Germinal center (tissue), 1 donor: Measurements from ENCODE around the gene SYTL3.
"Not testable (repeated sequence)": the region's sequence is repeated elsewhere in the genome, so short reads cannot be mapped to it uniquely, and the experiment has no call there.

Source experiments
- DNase-seq: peaks from one replicate; pipeline ENCODE4 v3.0.0; 2012; ENCODE audit warnings: mixed read lengths, low spot score

The SYTL3 gene

DNA sequence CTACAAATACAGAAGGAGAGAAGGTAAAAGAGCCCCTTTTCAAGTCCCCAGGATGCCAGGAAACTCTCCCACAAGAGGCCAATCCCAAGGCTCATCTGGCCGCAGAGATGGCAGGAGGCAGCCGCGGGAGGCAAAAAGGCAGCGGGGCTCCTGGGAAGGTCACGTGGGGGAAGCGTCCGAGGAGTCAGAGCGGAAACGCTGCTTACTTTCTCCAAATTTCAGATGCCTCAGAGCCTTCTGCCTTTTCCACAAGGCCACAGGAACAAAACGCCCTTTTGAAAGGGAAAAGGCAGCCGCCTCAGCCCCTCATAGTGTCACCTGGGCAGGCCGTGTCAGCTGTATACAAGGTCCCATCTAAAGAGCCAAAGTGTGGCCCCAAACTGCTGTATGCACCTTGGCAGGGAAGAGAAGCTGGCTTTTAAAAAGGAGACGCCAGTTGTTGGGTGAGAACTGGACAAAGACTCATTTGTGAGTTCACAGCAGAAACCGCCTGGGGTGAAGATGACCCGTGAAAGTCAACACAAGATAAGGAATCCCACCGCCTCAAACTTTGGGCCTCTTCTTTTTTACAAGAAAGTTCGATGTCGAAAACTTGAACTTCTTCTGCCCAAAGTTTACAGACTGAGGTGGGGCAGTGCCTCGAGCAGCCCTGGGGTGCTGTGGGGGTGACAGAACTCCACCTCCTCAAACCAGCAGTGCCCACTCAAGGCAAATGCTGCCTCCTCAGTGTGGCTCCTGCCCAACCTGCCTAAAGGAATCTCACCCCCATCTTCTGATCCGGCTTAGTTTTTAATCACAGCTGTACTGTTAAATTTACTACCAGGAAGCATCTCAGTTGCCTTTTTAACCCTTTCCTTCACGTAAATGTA, 124.0 kb downstream of the SYTL3 start:
- no peak for DNase-seq

DNA sequence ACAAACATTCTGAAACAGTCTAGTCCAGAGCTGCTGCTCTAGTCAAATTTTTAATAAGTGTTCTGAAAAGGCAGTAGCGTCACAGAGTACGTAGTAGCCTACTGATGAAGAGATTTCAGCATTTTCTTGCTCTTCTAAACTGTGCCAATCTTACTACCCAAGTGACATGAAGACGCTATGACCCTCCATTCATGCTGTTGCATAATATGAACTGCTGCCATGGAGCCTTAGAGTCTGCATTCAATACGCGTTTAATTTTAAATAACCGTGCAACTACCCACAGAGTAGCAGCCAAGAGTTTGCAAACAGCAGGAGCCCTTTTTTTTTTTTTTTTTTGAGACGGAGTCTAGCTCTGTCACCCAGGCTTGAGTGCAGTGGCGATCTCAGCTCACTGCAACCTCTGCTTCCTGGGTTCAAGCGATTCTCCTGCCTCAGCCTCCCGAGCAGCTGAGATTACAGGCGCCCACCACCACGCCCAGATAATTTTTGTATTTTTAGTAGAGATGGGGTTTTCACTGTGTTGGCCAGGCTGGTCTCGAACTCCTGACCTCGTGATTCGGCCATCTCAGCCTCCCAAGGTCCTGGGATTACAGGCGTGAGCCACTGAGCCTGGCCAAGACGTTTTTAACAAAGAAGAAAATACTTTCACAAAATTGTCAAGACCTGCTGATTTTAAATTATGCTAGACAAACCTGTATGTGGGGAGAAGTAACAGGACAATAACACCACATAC, 125.0 kb downstream of the SYTL3 start:
- DNase-seq: no peak

DNA sequence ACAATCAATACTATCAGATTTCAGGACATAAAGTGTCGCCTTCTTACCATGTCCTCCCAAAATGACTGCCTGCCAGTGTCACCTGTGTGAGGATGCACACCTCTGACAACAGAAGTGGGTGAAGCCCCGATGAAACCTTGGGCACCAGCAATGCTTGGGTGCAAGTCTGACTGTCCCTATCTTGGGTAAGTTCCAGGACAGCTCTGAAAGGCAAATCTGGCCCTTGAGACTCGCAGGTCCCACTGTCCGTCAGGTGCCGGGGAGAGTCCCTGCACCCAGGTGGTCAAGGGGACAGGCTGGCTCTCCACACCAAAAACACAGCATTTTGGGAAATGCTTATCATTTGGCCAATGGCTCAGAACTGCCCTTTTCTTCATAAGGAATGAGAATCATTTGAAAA, 126.0 kb downstream of the SYTL3 start:
- no peak for DNase-seq

DNA sequence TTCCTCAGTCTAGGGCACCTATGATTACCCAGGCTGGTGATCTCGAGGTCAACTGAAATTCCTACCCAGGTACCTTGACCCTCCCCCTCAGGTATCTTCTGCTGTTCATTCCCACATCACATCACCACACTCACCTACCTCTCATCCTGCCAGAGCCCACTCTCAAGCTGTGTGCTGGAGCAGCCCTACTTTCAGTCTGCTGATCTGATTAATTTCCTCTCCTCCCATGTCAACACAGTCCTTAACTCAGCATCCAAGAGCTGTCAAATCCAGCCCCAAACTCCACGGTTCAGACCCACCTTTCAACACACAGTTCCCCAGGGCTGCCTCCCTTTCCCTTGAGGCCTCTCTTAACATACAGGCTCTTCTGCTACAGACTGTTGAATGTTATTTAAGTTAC, 126.9 kb downstream of the SYTL3 start:
- no peak for DNase-seq

DNA sequence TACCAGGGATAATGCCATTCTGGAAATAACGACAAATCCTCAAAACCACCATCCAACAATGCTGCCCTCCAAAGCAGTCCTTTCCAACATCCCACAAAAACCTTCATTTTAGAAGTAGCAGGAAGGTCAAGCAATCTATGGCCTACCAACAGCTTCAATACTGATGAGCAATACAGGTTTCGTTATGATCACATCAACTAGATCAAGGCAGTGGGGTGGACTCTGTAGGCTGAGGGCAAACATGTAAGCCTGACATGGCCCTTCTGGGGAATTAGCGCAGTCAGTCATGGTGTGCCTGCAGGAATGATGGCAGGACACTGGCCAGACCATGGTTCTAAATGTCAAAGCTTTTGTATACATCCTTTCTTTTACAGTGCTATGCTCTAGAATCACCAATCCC, 127.7 kb downstream of the SYTL3 start:
- DNase-seq: no peak

DNA sequence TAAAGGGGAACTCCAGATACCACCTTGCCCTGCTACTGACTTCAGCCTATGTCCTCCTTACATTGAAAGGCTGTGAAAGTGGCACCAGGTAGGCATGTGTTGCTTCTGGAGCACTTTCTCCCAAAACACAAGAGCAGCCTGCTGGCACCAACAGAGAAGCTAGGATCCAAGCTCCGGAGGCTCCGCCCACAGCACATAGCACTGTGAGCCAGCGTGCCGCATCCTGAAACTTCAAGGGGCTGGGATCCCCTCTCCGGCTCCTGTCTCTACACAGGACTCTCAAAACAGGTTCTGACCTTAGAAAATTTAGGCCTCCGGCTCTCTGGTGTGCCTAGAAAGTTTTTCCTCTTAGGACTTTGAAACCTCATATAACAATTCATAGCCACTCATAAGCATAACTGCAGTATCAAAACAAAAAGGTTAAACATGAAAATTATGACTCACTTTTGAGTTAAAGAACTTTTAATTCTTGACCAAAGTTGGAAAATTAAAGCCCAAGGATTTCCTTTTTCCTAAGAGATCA, 128.2 kb downstream of the SYTL3 start:
- no peak for DNase-seq

DNA sequence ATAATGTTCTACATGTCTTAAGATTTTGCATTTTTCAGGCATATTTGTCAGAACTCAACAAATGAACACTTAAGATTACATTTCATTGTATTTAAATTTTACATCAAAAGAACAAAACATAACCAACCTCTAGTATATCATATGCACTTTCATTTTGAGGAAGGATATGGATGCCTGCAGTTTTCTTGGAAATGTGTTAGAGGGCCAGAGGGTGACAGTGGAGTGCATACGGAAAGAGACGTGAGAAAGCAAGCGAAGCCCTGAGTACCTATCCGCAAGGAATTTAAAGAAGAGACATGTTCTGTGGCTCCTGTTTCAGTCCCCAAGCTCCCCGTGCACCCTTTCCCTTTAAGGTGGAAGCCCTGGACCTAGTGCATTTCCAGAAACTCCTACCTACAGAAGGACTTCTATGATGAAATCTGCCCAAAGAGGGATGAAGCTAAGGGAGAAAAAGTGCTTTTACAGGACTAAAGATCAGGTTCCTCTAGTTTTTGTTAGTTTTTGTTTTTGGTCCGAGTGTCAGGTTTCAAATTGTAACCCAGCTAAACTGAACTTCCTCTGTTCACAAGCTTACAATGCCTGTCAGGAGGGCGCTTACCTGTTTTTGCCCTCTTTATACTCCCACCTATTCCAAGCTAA, 130.5 kb downstream of the SYTL3 start:
- no peak for DNase-seq

DNA sequence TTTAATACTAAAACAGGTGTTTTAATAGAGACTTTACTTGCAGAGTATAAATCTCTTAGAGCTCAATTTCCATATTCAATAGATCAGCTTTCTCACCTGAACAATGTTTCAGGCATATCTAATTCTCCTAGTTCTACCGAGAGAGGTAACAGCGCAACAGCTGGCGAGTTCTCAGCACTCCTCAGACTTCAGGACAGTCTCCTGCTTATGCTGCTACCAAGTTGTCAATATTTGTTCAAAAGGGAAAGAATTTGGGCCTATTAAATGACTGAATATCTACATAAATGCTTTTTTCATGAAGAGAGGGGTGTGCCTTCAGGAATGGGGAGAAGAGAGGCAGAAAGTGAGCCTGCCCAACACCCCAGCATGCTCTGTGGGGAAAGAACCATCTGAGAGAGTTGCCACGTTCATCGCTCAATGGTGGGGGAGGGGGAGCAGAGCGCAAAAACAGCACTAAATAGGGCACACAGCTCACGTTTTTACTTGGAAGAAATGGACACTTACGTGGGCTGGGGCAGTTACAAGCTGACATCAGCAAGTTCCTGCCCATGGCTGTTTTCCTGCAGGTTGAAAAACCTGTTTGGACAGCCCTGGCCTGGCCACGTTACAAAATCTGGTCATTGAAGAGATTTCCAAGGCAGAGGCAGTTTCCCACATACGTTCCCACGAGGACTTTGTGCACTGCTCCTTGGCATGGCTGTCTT, 131.3 kb downstream of the SYTL3 start:
- DNase-seq: no peak

DNA sequence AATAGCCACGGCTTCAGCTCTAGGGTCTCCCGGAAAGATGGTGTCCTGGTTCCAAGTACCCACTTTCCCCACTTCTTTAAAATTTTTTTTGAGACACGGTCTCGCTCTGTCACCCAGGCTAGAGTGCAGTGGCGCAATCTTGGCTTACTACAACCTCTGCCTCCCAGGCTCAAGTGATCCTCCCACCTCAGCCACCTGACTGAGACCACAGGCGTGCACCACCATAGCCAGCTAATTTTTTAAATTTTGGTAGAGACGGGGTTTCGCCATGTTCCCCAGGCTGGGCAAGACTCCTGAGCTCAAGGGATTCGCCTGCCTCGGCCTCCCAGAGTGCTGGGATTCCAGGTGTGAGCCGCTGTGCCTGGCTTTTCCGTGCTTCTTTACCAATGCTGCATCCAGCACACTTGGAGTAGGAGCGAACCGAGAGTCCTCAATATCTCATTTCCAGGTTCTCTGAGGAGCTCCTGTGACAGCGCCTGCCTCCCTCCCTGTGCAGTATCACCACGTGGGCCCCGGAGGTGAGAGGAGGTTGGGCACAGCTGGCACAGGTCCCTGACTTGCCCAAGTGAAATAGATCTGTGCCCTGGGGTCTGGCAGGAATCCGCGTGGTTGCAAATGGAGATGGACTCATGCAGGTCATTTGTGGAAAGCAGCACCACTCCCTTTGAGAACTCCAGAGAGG, 132.0 kb downstream of the SYTL3 start:
- DNase-seq: no peak

DNA sequence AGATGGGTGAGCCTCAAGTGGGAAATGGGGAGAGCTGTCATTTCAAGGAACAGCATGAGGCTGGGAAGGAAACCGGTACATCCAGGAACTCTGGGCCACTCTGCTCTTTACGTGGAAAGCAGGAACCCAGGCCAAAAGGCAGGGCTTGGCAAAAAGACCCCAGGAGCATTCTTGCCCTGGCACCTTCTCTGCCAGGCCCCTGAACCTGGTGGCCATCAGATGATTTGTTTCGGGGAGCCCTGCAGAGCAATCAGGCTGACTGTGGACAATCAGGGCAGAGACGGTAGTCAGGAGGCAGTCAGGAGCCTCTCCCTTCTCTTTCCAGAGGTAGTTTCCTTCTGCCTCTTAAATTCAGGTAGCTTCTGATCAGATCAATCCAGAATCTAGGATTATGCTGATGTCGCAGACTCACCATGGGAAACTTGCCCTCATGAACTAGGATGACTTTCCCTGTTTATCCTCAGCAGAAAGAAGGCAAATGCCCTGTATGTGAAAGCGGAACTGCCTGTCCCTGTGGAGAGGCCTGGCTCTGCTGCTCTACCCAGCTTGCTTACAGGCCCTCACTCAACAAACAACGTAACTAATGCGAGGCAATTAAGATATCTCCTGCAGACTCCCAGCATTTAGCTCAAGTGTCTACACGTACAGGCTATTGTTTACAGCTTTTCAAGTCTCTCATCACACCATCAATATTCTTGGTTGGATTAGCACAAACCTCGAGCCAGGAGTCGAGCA, 132.7 kb downstream of the SYTL3 start:
- DNase-seq: no peak

DNA sequence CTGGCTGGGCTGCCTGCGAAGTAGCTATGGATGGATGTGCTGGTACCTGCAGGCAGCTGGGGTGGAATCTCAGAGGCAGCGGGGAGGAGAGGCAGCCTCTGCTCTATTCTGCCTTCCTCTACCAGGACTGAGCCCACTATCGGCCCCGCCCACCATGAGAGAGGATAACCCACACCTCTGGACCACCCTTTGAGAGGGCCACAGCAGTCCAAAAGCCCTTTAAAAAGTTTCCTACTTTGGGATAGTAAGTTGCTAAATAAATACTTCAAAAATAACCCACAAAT, 133.3 kb downstream of the SYTL3 start:
- no peak for DNase-seq

DNA sequence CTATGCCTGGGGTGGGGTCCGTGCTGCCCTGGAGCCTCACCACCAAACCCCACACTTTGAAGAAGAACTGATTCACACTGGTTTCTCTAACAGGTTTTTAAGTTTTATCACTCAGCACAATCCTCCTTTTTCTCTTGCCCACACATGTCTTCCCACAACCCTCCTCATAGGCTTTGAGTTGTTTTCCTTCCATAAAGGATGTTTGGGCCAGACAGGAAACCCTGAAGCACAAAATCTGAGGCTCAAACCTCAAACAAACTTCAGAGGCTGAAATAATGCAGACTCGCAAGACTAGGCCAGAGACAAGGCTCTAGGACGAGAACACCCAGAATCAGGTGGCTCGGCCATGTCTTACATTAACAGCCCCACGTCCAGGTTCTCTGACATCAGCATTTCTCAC, 134.0 kb downstream of the SYTL3 start:
- DNase-seq: no peak

DNA sequence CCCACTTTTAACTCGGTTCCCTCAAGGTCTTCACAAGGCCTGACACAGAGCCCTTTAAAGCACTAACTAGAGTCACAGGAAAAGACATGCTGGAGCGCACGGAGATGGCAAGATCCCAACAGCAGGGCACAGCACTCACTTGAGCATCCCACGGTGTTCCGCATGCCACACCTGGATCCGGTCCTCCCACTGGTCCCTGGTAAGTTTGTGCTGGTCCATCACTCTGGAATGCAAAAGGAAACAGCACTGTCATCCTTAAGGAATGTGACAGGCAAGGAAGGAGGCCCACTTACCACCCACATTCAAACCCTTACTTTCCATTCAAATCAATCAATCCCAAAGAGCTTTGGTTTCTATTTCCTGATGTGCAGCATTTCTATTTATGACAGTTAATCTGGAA, 134.7 kb downstream of the SYTL3 start:
- DNase-seq: no peak

DNA sequence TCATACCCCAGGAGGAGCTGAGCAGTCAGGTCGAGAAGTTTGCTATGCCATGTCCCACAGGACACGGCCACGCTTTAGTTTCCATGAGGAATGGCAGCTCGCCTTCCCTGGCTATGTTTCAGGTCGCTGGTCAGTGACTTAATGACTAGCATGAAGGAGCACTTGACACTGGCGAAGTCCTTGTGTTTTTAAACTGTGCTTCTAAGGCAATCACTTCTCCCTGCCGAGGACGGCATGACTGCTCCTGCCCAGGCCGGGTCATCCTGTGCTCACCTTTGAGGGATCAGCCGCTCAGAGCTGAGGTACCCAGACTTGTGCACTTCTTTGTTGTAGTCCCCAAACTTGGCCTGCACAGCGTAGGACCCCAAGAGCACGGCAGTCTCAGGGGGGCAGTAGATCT, 135.2 kb downstream of the SYTL3 start:
- no peak for DNase-seq

DNA sequence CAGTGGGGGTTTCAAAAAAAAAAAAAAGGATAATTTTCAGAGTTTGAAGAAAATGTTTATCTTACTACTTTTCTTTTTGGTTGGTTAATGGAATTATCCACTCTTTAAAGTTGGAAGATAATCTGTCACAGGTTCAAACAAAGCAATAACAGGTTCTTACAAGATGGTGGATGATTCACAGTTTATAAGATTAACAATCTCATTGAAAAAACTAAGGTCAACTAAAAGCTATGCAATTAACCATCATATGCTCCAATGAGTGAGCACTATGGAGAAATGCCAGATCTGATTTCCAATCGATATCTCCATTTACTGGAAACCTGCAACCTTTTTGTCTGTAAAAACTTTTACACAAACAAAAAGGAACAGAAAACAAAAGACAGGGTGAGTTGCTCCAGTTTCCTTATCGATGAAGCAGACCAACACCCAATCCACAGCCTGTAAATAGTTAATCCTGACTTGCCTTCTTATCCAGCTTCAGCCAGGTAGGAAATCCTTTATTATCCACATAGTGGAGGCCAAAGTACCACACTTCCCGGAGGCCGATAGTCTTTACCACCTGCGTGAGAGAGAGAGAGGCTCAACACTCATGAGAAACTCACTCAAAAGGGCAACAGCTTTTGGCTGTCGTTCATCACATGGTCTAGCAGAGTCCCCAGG, 136.9 kb downstream of the SYTL3 start:
- no peak for DNase-seq

DNA sequence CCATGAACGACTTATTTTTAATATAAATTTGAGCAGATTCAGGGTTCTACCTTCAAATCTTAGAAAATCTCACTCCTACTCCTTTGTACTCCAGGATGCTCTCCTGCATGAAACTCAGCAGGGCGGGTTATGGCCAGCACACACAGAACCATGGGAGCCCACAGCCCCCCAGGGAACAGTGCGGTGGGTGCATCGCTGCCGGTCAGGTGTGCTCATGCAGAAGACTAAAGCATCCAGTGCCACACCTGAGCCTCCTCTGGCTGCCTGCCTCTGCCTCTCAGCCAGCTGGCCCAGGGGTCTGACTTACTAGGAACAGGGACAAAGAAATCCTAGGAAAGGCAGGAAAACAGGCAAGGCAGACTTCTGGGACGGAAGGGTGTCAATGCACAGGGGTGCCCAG, 137.5 kb downstream of the SYTL3 start:
- DNase-seq: no peak

DNA sequence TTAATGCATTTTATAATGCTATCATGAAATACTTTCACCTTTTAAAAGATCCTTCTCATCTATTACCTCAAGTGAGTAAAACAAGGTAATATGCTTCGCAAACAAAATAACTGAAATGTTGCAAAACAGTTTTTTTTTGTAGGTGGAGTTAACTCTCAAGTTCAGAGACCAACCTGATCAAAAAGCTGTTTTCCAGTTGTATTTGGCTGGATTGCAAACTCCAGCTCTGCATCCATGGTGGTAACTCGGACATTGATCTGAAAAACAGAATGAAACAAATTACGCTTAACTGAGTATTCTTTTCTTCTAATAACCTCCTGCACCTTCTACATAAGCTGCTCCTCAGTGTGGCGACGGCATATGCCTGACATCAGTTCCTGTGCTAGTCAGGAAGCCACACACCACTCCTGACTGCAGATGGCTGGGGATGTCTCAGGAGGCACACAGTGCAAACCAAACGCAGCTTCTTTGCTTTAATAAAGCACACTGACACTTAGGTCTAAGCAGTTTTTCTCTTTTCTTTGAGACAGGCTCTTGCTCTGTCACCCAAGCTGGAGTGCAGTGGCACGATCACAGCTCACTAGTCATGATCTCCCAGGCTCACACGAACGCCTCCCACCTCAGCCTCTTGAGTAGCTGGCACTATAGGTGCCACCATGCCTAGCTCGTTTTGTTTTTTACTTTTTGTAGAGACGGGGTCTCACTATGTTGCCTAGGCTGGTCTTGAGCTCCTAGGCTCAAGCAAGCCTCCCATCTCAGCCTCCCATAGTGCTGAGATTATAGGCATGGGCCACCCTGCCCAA, 139.5 kb downstream of the SYTL3 start:
- DNase-seq: no peak

DNA sequence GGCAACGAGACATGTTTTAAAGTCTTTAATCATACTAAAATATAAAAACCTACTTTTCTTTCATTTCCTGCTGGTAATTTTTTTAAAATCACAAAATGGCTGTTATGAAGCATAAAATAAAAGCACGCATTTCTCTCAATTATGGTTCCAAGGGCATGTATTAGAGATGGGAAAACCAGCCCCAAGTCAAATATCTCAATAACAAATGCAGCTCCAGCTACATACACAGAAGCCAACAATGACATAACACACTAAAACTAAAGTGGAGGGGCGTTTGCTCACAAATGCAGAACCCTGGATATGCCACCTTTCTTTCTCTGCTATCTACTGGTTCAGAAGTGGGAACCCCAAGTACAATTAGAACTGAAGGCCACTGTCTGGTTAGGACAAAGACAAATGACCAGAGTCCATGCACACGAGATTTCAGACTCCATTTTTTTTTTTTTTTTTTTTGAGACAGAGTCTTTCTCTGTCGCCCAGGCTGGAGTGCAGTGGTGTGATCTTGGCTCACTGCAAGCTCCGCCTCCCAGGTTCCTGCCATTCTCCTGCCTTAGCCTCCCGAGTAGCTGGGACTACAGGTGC, 141.5 kb downstream of the SYTL3 start:
- no peak for DNase-seq

DNA sequence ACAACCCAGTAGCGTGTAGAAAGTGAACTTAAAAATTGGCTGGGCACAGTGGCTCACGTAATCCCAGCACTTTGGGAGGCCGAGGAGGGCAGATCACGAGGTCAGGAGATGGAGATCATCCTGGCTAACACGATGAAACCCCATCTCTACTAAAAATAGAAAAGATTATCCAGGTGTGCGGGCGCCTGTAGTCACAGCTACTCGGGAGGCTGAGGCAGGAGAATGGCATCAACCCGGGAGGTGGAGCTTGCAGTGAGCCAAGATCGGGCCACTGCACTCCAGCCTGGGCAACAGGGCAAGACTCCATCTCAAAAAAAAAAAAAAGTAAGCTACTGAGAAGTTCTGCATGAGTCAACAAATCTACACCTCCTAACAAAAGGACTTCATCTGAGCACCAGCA, 142.7 kb downstream of the SYTL3 start:
- DNase-seq: not testable (repeated sequence)
